ENCODE results near the gene ZBTB20. TPM values are rescaled to one million over a fixed set of nuclear protein-coding genes. Genes with fewer than 3 reads are reported as not detected.

The ZBTB20 gene
- total and polyA plus RNA-seq, 4 donors: 0.88 to 83.2 (median 20.4) TPM

DNA sequence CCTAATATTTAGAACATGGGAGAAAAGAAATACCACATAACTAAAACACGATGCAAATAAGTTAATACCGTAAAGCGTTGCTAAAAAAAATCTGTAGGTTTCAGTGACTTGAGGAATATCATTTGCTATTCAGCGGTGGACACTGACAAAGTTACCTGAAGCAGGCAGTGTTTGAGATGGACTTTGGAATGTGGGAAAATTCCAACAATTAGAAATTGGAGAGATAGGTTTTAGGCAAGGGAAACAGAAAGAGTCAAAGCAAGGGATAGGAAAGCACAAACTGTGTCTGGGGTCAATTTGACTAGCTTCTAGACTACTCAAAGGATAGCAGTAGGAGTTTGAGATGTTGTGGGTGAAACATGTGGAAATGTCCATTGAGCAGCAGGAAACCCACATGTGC lies 680.3 kb downstream of the ZBTB20 start:
- Histone ChIP-seq H3K27me3 (ENCODE audit: control insufficient read depth in 4 of 4, insufficient read depth in 4 of 4, low read length in 3 of 4) (no peaks in the 10 kb centered on the region), H3K4me1 (ENCODE audit: control insufficient read depth in 4 of 4, insufficient read depth in 4 of 4, low read length in 3 of 4) (peaks cover 4 to 19% (median 13%) of the 10 kb centered on the region in 4 donors), H3K36me3 (ENCODE audit: control insufficient read depth in 4 of 4, insufficient read depth in 3 of 4, low read depth in 1 of 4, low read length in 3 of 4) (no peaks in the 10 kb centered on the region), H3K9ac (ENCODE audit: low read depth in 1 of 2, low read length in 2 of 2) (no peak overlapping the region), H3K27ac (ENCODE audit: low read depth in 1 of 2, low read length in 2 of 2) (peak overlapping the region in 1 of 2 donors; percentile 29), H3K9me3 (ENCODE audit: control insufficient read depth in 4 of 4, low read length in 3 of 4) (no peaks in the 10 kb centered on the region), H3K4me3 (ENCODE audit: low read depth in 1 of 3, low read length in 3 of 3) (no peak overlapping the region)
- peak in 1 of 2 donors; percentile 29 for TF ChIP-seq RAD21 (IDR thresholded peaks at IDR 0.05)
- TF ChIP-seq ATF3 (IDR thresholded peaks at IDR 0.05): no peak
- TF ChIP-seq HNF4A (conservative IDR thresholded peaks at IDR 0.05): peak; percentile 88 to 91
- TF ChIP-seq FOXA1 (IDR thresholded peaks at IDR 0.05): no peak
- peak; percentile 86 for TF ChIP-seq HNF4G (IDR thresholded peaks at IDR 0.05)
- TF ChIP-seq JUND (IDR thresholded peaks at IDR 0.05): no peak
- TF ChIP-seq, protein P1, sequence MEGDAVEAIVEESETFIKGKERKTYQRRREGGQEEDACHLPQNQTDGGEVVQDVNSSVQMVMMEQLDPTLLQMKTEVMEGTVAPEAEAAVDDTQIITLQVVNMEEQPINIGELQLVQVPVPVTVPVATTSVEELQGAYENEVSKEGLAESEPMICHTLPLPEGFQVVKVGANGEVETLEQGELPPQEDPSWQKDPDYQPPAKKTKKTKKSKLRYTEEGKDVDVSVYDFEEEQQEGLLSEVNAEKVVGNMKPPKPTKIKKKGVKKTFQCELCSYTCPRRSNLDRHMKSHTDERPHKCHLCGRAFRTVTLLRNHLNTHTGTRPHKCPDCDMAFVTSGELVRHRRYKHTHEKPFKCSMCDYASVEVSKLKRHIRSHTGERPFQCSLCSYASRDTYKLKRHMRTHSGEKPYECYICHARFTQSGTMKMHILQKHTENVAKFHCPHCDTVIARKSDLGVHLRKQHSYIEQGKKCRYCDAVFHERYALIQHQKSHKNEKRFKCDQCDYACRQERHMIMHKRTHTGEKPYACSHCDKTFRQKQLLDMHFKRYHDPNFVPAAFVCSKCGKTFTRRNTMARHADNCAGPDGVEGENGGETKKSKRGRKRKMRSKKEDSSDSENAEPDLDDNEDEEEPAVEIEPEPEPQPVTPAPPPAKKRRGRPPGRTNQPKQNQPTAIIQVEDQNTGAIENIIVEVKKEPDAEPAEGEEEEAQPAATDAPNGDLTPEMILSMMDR (IDR thresholded peaks at IDR 0.05; ENCODE audit: low read depth, low read length, missing input control): no peak
- TF ChIP-seq FOXA2 (IDR thresholded peaks at IDR 0.05): no peak
- TF ChIP-seq TAF1 (conservative IDR thresholded peaks at IDR 0.05): no peak
- peak; percentile 25 to 36 for TF ChIP-seq RXRA (IDR thresholded peaks at IDR 0.05)
- TF ChIP-seq YY1 (IDR thresholded peaks at IDR 0.05): no peak
- TF ChIP-seq GABPA (IDR thresholded peaks at IDR 0.05 in 1 of 2, conservative IDR thresholded peaks at IDR 0.05 in 1 of 2): no peak
- no peak for TF ChIP-seq MAX (IDR thresholded peaks at IDR 0.05)
- TF ChIP-seq, protein P2, sequence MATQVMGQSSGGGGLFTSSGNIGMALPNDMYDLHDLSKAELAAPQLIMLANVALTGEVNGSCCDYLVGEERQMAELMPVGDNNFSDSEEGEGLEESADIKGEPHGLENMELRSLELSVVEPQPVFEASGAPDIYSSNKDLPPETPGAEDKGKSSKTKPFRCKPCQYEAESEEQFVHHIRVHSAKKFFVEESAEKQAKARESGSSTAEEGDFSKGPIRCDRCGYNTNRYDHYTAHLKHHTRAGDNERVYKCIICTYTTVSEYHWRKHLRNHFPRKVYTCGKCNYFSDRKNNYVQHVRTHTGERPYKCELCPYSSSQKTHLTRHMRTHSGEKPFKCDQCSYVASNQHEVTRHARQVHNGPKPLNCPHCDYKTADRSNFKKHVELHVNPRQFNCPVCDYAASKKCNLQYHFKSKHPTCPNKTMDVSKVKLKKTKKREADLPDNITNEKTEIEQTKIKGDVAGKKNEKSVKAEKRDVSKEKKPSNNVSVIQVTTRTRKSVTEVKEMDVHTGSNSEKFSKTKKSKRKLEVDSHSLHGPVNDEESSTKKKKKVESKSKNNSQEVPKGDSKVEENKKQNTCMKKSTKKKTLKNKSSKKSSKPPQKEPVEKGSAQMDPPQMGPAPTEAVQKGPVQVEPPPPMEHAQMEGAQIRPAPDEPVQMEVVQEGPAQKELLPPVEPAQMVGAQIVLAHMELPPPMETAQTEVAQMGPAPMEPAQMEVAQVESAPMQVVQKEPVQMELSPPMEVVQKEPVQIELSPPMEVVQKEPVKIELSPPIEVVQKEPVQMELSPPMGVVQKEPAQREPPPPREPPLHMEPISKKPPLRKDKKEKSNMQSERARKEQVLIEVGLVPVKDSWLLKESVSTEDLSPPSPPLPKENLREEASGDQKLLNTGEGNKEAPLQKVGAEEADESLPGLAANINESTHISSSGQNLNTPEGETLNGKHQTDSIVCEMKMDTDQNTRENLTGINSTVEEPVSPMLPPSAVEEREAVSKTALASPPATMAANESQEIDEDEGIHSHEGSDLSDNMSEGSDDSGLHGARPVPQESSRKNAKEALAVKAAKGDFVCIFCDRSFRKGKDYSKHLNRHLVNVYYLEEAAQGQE (IDR thresholded peaks at IDR 0.05): no peak
- no peak for TF ChIP-seq EGR1 (IDR thresholded peaks at IDR 0.05; ENCODE audit: low read depth in 2 of 2)
- TF ChIP-seq, protein P3, sequence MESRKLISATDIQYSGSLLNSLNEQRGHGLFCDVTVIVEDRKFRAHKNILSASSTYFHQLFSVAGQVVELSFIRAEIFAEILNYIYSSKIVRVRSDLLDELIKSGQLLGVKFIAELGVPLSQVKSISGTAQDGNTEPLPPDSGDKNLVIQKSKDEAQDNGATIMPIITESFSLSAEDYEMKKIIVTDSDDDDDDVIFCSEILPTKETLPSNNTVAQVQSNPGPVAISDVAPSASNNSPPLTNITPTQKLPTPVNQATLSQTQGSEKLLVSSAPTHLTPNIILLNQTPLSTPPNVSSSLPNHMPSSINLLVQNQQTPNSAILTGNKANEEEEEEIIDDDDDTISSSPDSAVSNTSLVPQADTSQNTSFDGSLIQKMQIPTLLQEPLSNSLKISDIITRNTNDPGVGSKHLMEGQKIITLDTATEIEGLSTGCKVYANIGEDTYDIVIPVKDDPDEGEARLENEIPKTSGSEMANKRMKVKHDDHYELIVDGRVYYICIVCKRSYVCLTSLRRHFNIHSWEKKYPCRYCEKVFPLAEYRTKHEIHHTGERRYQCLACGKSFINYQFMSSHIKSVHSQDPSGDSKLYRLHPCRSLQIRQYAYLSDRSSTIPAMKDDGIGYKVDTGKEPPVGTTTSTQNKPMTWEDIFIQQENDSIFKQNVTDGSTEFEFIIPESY (IDR thresholded peaks at IDR 0.05): no peak
- 80% methylated on average over 4 of the region's 4 CpGs for WGBS
- no peak for DNase-seq (ENCODE audit: low spot score)

DNA sequence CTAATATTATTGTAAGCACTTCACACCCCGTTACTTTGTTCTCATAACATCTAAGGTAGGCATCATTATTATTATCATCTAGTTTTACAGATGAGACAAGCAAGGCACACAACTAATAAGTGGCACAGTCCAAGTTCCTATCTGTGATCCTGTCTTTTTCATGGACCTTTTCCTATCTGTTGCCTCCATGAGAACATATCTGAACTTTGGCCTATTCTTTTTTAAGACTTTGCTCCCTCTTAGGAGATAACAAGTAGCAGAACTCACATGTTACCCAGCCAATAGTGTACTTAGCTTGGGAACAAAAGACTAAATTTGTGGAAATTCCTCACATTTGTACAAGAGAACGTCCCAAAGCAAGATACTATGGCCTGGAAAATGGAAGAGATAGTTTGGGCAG lies 680.8 kb downstream of the ZBTB20 start:
- H3K4me3 ChIP-seq (ENCODE audit: low read depth in 1 of 3, low read length in 3 of 3): no peak overlapping the region
- H3K9me3 ChIP-seq (ENCODE audit: control insufficient read depth in 4 of 4, low read length in 3 of 4): no peaks in the 10 kb centered on the region
- TF ChIP-seq TAF1 (conservative IDR thresholded peaks at IDR 0.05) (no peak), FOXA1 (IDR thresholded peaks at IDR 0.05) (no peak), HNF4G (IDR thresholded peaks at IDR 0.05) (no peak), FOXA2 (IDR thresholded peaks at IDR 0.05) (no peak), JUND (IDR thresholded peaks at IDR 0.05) (no peak)
- no peaks in the 10 kb centered on the region for H3K27me3 ChIP-seq (ENCODE audit: control insufficient read depth in 4 of 4, insufficient read depth in 4 of 4, low read length in 3 of 4)
- H3K27ac ChIP-seq (ENCODE audit: low read depth in 1 of 2, low read length in 2 of 2): no peak overlapping the region
- no peaks in the 10 kb centered on the region for H3K36me3 ChIP-seq (ENCODE audit: control insufficient read depth in 4 of 4, insufficient read depth in 3 of 4, low read depth in 1 of 4, low read length in 3 of 4)
- WGBS: 91% methylated on average over 2 of the region's 2 CpGs
- peaks cover 4 to 19% (median 13%) of the 10 kb centered on the region in 4 donors for H3K4me1 ChIP-seq (ENCODE audit: control insufficient read depth in 4 of 4, insufficient read depth in 4 of 4, low read length in 3 of 4)
- no peak for DNase-seq (ENCODE audit: low spot score)
- H3K9ac ChIP-seq (ENCODE audit: low read depth in 1 of 2, low read length in 2 of 2): no peak overlapping the region

Data from liver (tissue), 9 donors.